Testis (tissue), 2 donors: ENCODE results near the gene TACO1.

ENCODE experiments used
- POLR2A ChIP-seq: fragments of 450-650 bp; IDR thresholded peaks from one replicate; pipeline ENCODE4 v1.6.1; 2017; ENCODE audit warnings: antibody characterized with exemption, mild to moderate bottlenecking, moderate library complexity
- TF ChIP-seq, protein P1 (sequence below), 3 experiments: fragments of 450-650 bp in 2 of 3; fragments of 200-600 bp in 1 of 3; sonication (generic) in 1 of 3; IDR thresholded peaks; one replicate each; pipeline ENCODE4 v1.5.1; 2016 to 2019; ENCODE audit warnings: antibody characterized with exemption in 3 of 3, mild to moderate bottlenecking in 2 of 3, moderate library complexity in 1 of 3

DNA sequence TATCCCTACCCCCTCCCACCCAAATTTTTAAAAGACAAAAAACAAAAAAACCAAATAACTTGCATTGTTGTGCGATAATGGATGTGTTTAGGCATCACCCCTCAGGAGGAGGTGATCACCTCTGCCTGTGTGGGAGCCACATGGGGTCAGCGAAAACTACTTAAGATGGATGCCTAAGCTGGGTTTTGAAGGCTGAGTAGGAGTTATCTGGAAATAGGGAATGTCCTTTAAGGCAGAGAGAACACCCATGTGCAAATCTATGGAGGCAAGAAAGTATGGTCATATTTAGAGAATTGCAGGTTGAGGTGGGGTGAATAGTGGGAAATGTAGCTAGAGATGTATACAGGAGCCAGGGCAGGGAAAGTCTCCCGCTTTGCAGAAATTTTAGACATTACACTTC lies 5.6 kb upstream of the TACO1 start:
- TF ChIP-seq, protein P1, sequence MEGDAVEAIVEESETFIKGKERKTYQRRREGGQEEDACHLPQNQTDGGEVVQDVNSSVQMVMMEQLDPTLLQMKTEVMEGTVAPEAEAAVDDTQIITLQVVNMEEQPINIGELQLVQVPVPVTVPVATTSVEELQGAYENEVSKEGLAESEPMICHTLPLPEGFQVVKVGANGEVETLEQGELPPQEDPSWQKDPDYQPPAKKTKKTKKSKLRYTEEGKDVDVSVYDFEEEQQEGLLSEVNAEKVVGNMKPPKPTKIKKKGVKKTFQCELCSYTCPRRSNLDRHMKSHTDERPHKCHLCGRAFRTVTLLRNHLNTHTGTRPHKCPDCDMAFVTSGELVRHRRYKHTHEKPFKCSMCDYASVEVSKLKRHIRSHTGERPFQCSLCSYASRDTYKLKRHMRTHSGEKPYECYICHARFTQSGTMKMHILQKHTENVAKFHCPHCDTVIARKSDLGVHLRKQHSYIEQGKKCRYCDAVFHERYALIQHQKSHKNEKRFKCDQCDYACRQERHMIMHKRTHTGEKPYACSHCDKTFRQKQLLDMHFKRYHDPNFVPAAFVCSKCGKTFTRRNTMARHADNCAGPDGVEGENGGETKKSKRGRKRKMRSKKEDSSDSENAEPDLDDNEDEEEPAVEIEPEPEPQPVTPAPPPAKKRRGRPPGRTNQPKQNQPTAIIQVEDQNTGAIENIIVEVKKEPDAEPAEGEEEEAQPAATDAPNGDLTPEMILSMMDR (IDR thresholded peaks at IDR 0.05) = no peak
- no peak for TF ChIP-seq POLR2A
